SH-SY5Y (cell line): ENCODE results near the gene UBQLN1.

ENCODE experiments used
- GATA2 ChIP-seq: IDR thresholded peaks from 2 replicates; pipeline ENCODE4 v1.6.1; 2011; ENCODE audit warnings: mild to moderate bottlenecking, low read depth, low read length
- GATA3 ChIP-seq: IDR thresholded peaks from 2 replicates; pipeline ENCODE4 v1.6.1; 2011; ENCODE audit warnings: low read depth, mild to moderate bottlenecking, low read length, moderate library complexity

DNA sequence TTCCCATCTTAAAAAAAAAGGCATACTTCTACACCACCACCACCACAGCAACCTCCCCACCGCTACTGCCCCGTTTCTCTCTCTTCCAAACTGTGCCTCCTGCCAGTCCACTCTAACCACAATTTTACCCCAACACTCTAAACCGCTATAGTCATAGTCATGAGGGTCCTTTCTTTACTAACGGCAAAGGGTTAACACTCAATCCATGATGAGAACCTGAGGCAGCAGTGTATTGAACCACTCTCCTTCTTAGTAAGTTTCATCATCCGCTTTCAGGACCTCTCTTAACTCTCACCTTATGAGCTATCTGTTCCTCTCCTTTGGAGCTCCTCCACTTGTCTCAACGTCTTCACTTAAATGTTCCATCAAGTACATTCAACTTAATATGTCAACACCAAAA lies 50.8 kb downstream of the UBQLN1 start:
- TF ChIP-seq GATA2 (no peak), GATA3 (no peak)
